Vagina (tissue), 2 donors: Measurements from ENCODE around the gene TMEM30A. TPM values are rescaled to one million over a fixed set of nuclear protein-coding genes. Genes with fewer than 3 reads are reported as not detected.
A peak's percentile ranks its signal among the peaks of the same experiment; 100 is the strongest.

ENCODE experiments used
- DNase-seq, 2 donors: peaks; one replicate each; pipeline ENCODE4 v3.0.0-alpha.2; 2017; ENCODE audit errors: extremely low spot score in 2 of 2
- H3K27ac ChIP-seq: fragments of 200-600 bp; sonication (generic); one replicate; pipeline ENCODE4 v1.5.1; 2019
- H3K27me3 ChIP-seq: fragments of 200-600 bp; sonication (generic); one replicate; pipeline ENCODE4 v1.5.1; 2019
- H3K36me3 ChIP-seq, 2 donors: fragments of 200-600 bp; sonication (generic); one replicate each; pipeline ENCODE4 v1.5.1; 2017 to 2019
- H3K4me1 ChIP-seq: fragments of 200-600 bp; sonication (generic); one replicate; pipeline ENCODE4 v1.5.1; 2019
- H3K4me3 ChIP-seq, 2 donors: fragments of 200-600 bp; sonication (generic); 1 replicate in 1 of 2; 2 replicates in 1 of 2; pipeline ENCODE4 v1.5.1; 2016 to 2019
- H3K9me3 ChIP-seq: fragments of 200-600 bp; sonication (generic); one replicate; pipeline ENCODE4 v1.5.1; 2019
- CTCF ChIP-seq, 3 experiments: fragments of 450-650 bp in 2 of 3; fragments of 200-600 bp in 1 of 3; sonication (generic) in 1 of 3; IDR thresholded peaks; one replicate each; pipeline ENCODE4 v1.5.1; 2017 to 2019; ENCODE audit warnings: antibody characterized with exemption in 3 of 3, mild to moderate bottlenecking in 2 of 3, moderate library complexity in 2 of 3
- POLR2A ChIP-seq, 2 donors: fragments of 450-650 bp; IDR thresholded peaks; one replicate each; pipeline ENCODE4 v1.6.1; 2017; ENCODE audit warnings: antibody characterized with exemption in 2 of 2, mild to moderate bottlenecking in 2 of 2, moderate library complexity in 2 of 2
- POLR2AphosphoS5 ChIP-seq, 2 donors: sonication (generic); formaldehyde crosslinking; IDR thresholded peaks; one replicate each; pipeline ENCODE4 v1.9.0; 2017; ENCODE audit warnings: antibody characterized with exemption in 2 of 2, mild to moderate bottlenecking in 2 of 2, low read depth in 1 of 2; ENCODE audit not compliant: insufficient read depth in 1 of 2
- intact Hi-C: fragments of 100-400 bp; cut with DNase I; formaldehyde crosslinking; loops from one replicate; pipeline ENCODE4 v1.15.1; 2023
- total RNA-seq: library from RNA; depleted of rRNA; stranded (reverse); fragments of >200 nt; gene quantifications from one replicate; pipeline ENCODE4 v1.2.3, GENCODE V29; 2016

The TMEM30A gene
- total RNA-seq, 1 donor from 2014 or later: 52.1 TPM

- intact Hi-C loops: no loop called here
- H3K36me3 ChIP-seq: no peaks in the 10 kb centered on the region
- peak in 1 of 2 donors; percentile 41 for TF ChIP-seq POLR2AphosphoS5 (IDR thresholded peaks at IDR 0.05; ENCODE audit: insufficient read depth in 1 of 2, low read depth in 1 of 2)
- TF ChIP-seq POLR2A (IDR thresholded peaks at IDR 0.05): no peak
- TF ChIP-seq CTCF (IDR thresholded peaks at IDR 0.05): peak; percentile 35 to 69 (median 40)
- no peaks in the 10 kb centered on the region for H3K9me3 ChIP-seq
- no peaks in the 10 kb centered on the region for H3K4me1 ChIP-seq
- H3K27ac ChIP-seq: no peak overlapping the region
- no peak overlapping the region for H3K4me3 ChIP-seq
- no peaks in the 10 kb centered on the region for H3K27me3 ChIP-seq
- no peak for DNase-seq
Measured at GRCh38 chr6:75296811-75297779, 12.5 kb upstream of the TMEM30A start.

GRCh38 chr6:75292555-75292954 lies 8.0 kb upstream of the TMEM30A start:
- intact Hi-C loops: no loop called here
- Histone ChIP-seq H3K36me3 (no peaks in the 10 kb centered on the region), H3K4me3 (no peak overlapping the region), H3K27me3 (no peaks in the 10 kb centered on the region), H3K4me1 (no peaks in the 10 kb centered on the region), H3K27ac (no peak overlapping the region), H3K9me3 (no peaks in the 10 kb centered on the region)
- TF ChIP-seq CTCF (IDR thresholded peaks at IDR 0.05): no peak
- no peak for TF ChIP-seq POLR2AphosphoS5 (IDR thresholded peaks at IDR 0.05; ENCODE audit: insufficient read depth in 1 of 2, low read depth in 1 of 2)
- no peak for TF ChIP-seq POLR2A (IDR thresholded peaks at IDR 0.05)
- no peak for DNase-seq

- TF ChIP-seq POLR2AphosphoS5 (IDR thresholded peaks at IDR 0.05; ENCODE audit: insufficient read depth in 1 of 2, low read depth in 1 of 2): no peak
- TF ChIP-seq CTCF (IDR thresholded peaks at IDR 0.05): no peak
- TF ChIP-seq POLR2A (IDR thresholded peaks at IDR 0.05): no peak
- Histone ChIP-seq H3K4me3 (no peak overlapping the region), H3K4me1 (peaks cover 7% of the 10 kb centered on the region), H3K27ac (no peak overlapping the region), H3K27me3 (no peaks in the 10 kb centered on the region), H3K36me3 (no peaks in the 10 kb centered on the region), H3K9me3 (no peaks in the 10 kb centered on the region)
- no peak for DNase-seq
- intact Hi-C loops: no loop called here
Measured at GRCh38 chr6:75291744-75292143, 7.2 kb upstream of the TMEM30A start.

- no peak overlapping the region for H3K4me3 ChIP-seq
- TF ChIP-seq POLR2AphosphoS5 (IDR thresholded peaks at IDR 0.05; ENCODE audit: insufficient read depth in 1 of 2, low read depth in 1 of 2) (no peak), CTCF (IDR thresholded peaks at IDR 0.05) (no peak), POLR2A (IDR thresholded peaks at IDR 0.05) (no peak)
- H3K27me3 ChIP-seq: no peaks in the 10 kb centered on the region
- no peak overlapping the region for H3K27ac ChIP-seq
- H3K9me3 ChIP-seq: no peaks in the 10 kb centered on the region
- peaks cover 11% of the 10 kb centered on the region for H3K4me1 ChIP-seq
- no peaks in the 10 kb centered on the region for H3K36me3 ChIP-seq
- intact Hi-C loops: no loop called here
- DNase-seq: no peak
Measured at GRCh38 chr6:75291331-75291730, 6.7 kb upstream of the TMEM30A start.
